Measurements from ENCODE around the gene LCE1B.

Gene LCE1B, protein sequence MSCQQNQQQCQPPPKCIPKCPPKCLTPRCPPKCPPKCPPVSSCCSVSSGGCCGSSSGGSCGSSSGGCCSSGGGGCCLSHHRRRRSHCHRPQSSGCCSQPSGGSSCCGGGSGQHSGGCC

DNA sequence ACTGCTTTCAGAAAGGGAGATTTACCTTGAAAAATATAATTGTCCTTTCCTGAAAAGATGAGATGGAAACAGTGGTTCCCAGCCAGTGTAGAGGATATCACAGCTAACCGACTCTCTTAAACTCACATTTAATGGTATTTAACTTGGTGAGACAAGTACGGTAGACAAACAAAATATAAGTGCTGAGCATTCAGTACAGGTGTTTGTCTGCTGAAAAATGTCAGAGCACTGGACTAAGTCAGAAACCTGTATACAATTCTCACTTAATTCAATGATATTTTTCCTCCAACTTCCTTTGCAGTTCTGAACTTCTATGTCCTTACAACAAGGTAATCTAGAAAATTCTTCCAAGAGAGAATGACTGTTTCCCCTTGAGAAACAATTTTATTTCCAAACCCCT is at the start of gene LCE1B:
Gene LCE1B, plus strand, starts transcription at position 301 of the 400 bp plus-strand sequence. CDS start 476 bp downstream, outside the sequence.
- no peak for DNase-seq

DNA sequence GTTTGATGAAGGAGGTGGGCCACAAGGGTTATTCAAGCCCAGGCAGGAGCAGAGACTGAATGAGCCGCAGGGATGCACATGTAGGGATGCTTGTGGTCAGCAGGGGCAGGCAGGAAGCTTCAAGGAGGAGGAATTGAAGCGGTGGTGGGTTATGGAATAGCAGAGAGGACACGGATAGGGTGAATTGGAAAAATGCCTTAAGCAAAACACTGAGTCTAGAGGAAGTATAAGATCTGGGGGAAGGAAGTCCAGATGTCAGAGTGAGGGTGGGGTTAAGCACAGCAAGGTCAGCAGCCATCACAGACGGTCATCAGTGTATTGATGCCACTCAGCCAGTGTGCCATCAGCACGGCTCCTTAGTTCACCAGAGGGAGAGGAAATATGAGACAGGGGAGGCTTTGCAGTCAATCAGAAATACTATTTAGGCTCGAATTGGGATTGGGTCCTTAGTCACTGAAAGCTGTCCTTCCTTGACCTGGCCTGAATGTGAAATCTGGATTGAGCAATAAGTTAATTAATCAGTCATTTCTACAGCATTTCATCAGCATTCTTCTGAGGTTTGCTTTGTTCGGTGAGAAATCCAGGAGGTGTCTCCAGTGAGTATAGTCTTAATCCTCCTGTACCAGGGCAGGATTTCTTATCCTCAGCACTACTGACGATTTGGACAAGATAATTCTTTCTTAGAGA is 42.8 kb upstream of the LCE1B start:
- DNase-seq, result no peak

DNA sequence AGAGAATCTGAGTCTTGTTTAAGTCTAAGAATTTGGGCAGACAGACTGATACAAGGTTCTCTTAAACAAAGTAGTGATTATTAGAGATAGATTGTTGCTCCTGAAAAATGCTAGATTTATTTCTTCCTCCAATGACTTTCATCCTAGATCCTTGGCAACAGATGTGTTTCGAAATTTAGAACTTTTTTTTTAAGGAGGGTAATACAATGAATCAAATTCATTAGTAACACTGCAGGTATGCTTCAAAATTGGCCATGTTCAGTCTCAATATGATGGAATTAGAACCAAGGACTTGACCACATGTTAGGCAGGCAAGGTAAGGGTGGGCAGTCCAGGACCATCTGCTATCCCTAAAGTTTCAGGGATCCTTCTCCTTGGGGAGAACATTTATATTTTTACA is 41.4 kb upstream of the LCE1B start:
- no peak for DNase-seq

DNA sequence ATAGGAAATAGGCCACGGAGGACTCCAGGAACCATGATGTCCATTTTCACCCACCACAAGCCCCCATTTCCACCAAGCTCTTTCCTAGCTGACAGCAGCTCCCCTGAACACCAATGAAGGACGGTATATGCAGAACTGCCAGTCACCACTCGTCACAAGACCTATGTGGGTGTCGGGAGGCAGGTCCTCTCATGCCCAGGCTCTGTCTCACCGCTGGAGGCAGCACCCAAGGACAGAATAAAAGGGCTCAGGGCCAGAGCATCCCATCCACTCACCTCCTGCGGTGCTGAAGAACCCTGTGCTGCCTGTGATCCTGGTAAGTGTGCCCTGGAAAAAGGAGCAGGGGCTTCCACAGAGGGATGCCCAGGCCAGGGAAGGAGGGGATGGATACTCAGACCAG is 36.9 kb upstream of the LCE1B start, which contains the start of gene LCE1F:
Gene LCE1F, plus strand, starts transcription at position 266 of the 400 bp plus-strand sequence. CDS start 1,232 bp downstream, outside the sequence.
- DNase-seq, result no peak

DNA sequence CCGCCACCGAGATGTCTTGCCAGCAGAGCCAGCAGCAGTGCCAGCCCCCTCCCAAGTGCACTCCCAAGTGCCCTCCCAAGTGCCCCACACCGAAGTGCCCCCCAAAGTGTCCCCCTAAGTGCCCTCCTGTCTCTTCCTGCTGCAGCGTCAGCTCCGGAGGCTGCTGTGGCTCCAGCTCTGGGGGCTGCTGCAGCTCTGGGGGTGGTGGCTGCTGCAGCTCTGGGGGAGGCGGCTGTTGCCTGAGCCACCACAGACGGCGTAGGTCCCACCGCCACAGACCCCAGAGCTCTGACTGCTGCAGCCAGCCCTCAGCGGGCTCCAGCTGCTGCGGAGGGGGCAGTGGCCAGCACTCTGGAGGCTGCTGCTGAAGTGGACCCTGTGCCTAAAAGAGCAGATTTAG is 35.4 kb upstream of the LCE1B start:
- DNase-seq, result no peak

DNA sequence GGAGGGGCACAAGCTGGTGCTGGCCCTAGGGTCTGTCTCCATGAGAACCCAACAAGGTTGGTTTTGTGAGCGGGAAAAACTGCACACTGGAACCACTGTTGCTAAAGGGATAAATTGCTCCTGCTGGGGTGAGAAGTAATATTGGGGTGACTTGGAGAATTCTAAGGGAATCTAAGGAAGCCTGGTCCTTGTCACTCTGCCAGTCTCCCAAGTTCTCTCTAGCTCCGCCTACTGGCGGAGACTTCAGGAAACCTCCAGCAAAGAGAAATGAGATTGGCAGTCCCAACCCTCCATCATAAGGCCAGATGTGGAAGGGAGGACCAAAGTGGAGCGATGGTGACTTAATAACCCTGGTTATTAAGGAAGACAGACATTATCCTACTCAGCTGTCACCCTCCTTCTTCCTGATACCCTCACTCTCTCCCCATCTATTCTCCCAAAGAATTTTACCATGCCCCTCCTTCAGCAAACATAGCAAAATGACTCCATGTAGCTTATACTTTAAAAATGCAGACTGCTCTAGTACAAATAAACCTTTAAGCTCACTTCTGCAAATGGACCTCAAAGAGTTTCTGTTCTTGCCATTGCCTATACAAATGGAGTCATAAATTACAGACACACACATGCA is 34.1 kb upstream of the LCE1B start:
- no peak for DNase-seq

DNA sequence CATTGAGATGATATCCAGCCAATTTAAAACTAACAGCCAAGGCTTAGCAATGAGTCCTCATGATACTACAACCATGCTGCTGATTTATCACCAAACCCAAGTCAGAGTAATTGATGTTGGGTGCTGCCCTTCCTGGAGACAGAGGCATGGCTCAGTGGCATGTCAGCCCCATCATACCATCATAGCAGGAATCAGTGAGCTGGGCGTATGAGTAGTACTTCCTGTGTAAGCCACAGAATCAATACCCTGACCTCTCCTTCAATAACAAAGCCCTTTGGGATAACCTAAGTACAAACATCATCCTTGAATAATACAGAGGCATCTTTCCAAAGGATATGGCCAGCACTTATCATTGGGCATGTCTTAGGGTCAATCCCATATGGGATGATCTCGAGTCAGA is 28.7 kb upstream of the LCE1B start:
- no peak for DNase-seq

DNA sequence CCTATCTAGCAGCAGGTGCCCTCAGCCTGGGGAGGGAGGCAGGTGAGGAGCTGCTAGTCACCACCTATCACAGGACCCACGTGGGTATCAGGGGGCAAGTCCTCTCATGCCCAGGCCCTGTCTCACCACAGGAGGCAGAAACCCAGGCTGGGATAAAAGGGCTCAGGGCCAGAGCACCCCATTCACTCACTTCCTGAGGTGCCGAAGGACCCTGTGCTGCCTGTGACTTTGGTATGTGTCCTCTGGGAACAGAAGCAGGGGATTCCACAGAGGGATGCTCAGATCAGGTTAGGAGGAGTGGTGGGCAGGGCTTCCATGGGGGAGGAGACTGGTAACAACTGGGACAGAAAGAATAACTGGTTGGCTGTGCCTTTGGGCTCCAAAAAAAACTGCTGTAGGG is 25.7 kb upstream of the LCE1B start, which contains the start of gene LCE1E:
Gene LCE1E, plus strand, starts transcription at position 181 of the 400 bp plus-strand sequence. CDS start 1,043 bp downstream, outside the sequence.
- no peak for DNase-seq

DNA sequence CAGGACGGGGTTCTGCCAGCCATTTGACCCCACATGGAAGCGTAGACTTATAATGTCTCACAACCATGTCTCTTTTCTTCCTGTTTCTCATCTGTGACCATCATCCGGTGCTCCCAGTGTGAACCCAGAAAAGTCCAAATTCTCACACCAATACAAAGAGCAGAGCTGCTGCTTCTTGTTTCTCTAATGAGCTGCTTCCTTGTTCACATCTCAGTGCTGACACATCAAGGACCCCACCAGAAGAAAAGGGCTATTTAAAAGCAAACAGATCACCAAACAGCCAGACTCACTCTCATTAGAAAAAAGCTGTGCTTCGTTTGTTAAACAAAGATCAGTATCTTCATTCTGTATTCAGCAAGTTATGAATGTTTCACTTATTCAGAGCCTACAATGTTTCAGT is 16.1 kb upstream of the LCE1B start:
- no peak for DNase-seq

DNA sequence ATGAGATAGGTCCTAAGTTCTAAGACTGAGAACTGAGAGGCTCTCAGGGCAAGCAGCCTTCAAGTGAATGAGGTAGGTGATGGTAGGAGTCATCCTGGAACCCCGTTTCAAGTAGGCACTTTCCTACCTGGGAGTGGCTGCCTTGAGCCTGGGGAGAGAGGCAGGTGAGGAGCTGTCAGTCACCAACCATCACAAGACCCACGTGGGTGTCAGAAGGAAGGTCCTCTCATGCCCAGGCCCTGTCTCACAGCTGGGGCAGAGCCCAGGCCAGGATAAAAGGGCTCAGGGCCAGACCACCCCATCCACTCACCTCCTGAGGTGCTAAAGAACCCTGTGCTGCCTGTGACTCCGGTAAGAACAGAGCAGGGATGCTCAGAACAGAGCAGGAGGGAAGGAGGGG is 15.3 kb upstream of the LCE1B start, which contains the start of gene LCE1D:
Gene LCE1D, plus strand, starts transcription at position 301 of the 400 bp plus-strand sequence. CDS start 1,074 bp downstream, outside the sequence.
- DNase-seq, result no peak

DNA sequence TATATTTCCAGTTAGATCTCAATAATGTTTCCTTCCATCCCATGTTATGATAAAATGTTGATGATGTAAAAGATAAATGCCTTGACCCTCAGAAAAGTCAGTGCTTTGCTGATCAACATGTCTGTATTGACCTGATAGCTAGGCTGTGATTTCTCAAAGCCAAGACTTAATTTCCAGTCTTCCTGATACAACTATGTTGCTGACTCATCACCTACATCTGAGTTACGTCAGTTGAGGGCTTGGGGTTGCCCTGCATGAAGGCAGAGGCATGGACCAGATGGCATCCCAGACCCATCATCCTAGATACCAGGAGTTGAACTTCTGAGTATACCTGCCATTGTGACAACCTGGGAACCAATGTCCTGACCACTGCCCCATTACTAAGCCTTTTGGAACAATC is 10.4 kb upstream of the LCE1B start:
- no peak for DNase-seq

DNA sequence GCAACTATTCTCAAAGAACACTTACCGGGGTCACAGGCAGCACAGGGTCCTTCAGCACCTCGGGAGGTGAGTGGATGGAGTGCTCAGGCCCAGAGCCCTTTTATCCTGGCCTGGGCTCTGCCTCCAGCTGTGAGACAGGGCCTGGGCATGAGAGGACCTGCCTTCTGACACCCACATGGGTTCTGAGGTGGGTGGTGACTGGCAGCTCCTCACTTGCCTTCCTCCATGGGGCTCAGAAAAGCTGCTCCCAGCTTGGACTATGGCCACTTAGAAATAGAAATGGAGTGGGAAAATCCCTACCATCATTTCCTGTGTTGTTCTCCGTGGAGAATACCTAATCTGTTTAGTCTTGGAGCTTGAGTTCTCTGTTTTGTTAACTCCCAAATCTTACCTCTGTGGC is 5.2 kb upstream of the LCE1B start, which contains the start of gene LCE1C:
Gene LCE1C, minus strand, starts transcription at position 76 of the 400 bp plus-strand sequence. CDS start 1,173 bp downstream, outside the sequence.
- DNase-seq, result no peak

DNA sequence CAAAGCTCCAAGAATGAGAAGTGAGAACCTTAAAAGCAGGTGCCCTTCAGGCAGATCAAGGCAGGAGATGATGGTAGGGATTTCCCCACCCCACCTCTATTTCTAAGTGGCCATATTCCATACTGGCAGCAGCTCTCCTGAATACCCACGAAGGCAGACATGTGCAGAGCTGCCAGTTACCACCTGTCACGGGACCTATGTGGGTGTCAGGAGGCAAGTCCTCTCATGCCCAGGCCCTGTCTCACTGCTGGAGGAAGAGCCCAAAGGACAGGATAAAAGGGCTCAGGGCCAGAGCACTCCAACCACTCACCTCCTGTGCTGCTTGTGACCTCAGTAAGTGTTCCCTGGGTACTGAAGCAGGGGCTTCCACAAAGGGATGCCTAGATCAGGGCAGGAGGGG is 721 bp upstream of the LCE1B start:
- no peak for DNase-seq

DNA sequence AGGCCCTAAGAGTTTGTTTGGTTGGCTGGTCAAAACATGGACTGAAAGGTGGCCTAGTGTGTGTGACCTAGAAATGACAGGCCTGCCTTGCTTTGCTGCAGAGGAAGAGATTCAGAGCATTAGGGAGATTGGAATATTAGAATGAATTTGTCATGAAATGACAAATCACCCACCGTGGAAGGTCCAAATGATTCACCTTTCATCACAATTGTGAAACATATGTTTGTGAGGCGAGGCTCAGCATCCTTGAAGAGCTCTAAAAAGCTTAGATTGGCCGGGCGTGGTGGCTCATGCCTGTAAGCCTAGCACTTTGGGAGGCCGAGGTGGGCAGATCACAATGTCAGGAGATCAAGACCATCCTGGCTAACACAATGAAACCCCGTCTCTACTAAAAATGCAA is 5.5 kb downstream of the LCE1B start:
- no peak for DNase-seq

DNA sequence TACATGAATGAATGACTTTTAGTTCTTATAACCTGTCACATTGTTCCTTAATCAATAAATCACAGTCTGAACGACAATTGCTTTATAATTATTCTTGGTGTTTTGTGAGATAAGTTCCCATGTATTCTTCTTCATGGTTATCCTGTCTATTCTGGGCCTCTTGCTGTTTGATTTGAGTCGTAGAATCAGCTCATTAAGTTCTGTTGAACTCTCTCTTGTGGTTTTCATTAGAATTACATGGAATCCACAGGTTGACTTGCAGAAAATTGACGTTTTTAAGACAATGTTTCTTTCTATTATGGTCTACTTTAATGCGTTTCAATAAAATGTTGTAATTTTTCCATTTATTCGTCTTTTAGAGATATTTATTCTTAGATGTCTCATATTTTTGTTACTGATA is 11.5 kb downstream of the LCE1B start:
- DNase-seq, result no peak

DNA sequence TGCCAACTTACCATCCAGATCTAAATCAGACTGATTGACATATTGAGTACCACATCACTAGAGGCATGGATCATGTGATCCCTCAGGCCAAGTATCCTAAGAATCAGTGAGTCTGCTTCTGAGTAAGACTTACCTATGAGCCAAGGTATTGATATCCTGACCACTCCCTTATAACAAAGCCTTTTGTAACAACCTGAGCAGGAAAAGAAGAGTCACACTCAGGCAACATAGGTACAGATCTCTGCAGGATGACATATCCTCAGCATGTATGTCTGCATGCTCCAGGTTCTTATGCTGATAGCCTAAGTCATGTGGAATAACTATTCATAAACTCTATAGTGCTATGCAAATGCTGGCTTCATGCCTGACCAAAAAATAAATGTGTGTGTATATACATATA is 13.2 kb downstream of the LCE1B start:
- DNase-seq, result no peak

DNA sequence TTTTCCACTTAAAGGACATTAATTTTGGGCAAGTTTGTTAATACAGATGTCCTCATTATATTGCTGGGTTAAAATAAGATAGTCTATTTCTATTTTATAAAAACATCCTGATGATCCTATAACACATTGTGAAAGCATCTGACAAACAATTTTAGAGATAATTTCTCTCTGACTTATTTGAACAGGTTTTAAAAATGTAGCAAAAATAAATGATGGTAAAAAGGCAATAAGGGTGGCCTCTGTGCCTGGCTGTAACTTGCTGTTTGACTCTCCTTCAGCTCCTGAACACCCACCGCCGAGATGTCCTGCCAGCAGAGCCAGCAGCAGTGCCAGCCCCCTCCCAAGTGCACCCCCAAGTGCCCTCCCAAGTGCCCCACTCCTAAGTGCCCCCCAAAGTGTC is 15.4 kb downstream of the LCE1B start, which contains the start of gene LCE1A:
Gene LCE1A, plus strand, starts transcription at position 301 of the 400 bp plus-strand sequence. Its CDS starts 0 bp downstream, at position 301.
- DNase-seq, result no peak

DNA sequence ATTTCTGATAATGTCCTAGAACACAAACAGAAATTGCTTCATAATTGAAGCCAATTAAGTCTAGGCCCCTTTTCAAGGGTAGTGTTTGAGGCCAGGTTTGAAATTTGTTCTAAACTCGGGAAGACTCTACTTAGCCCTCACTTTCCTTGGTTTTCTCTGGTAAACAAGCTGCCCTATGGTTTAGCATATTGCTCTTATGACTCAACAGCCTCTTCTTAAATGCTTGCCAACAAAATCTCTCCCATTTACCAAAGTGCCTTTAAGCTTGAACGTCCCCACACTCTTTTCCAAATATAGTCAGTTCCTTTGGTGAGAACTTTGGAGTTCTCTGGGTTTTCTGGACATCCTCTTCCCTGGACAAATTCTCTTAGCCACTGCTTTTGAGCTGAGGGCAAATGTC is 25.1 kb downstream of the LCE1B start:
- DNase-seq, result no peak

DNA sequence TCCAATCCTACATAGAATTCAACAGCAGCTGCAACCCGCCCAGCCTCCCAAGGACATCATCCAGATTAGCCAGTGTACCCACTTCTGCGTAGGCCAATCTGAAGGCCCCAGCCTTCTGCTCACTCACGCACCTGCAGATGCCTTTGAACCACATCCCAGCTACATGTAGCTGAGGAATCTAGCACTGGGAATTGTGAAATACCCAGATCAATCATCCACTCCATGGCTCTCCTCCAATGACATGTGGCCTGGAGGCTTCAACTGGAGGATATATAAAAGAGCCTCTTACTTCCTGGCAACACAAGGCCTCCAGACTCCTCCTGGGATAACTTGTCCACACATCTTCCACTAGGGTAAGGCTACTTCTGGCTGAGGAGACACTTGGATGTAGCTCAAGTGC is 30.8 kb downstream of the LCE1B start, which contains the start of gene LCE6A:
Gene LCE6A, plus strand, starts transcription at position 301 of the 400 bp plus-strand sequence. CDS start 665 bp downstream, outside the sequence.
- no peak for DNase-seq

DNA sequence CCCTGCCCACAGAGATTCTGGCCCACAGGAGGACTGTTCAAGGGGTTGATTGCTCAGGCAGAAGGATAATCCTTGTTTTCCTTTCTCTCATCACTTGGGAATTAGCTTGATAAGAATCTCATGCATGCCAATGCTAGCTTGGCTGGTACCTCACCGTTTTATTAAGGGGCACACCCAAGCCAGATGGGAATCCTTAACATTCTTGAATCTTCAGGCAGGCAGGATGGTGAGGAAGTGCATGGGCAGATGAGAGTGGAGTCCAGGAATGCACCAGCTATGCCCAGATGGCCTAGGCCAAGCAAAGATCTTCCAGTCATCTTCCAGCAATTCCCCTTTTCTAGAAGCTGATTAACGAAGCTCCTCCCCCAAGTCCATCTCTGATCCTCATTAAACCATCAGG is 43.9 kb downstream of the LCE1B start:
- no peak for DNase-seq

DNA sequence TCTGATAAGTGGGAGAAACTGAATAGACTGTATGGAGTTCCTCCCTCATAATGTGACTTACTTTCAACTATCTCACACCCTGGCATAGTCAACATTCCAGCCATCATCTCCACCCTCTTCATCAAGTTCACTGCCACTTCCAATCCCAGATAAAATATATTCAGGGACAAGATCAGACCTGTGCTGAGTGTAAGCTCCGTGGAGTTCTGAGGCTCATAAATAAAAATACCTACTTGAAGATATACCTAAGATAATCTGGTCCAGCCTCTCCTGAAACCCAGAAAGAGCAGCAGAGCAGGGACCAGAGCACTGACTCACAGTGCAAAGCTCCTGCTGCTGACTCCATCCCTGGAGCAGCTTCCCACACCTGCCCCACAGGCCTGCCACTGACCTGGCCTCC is 46.3 kb downstream of the LCE1B start:
- DNase-seq, result no peak

DNA sequence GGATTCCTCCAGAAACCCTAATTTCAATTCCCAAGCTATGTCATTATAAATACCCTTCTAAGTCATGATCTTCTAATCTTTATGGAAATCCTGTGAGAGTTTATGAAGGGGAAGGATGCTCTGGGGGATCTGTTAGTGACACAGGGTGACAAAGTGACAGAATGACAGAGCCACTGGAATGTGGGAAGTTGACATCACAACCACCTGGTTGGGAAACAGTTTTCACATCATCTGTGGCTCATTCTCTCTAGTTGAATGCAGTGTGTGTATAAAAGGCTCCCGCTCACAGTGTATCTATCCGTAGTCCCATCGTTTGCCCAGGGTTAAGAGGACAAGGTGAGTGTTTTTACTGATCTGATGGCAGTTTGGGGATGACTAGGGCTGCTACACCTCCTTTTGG is 47.9 kb downstream of the LCE1B start, which contains the start of gene LCE7A:
Gene LCE7A, plus strand, starts transcription at position 301 of the 400 bp plus-strand sequence. CDS start 702 bp downstream, outside the sequence.
- DNase-seq, result no peak

DNA sequence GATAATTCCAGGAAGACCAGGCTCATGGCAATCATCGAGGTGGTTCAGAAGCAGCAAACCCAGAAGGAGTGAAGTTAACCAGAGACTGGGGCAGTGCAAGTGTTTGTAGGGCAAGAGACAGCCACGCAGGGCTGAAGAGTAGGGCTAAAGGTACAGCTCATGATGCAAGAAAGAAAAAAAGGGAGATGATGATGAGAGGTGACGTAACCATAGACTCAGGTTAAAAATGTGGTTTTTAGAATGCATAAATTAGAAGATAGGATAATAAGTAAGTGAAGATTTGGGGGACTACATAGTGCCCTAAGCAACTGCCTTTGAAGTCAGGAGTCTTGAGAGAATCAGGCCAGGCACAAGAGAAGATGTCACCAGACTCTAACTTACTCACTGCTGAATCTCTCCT is 48.4 kb downstream of the LCE1B start:
- DNase-seq, result no peak

DNA sequence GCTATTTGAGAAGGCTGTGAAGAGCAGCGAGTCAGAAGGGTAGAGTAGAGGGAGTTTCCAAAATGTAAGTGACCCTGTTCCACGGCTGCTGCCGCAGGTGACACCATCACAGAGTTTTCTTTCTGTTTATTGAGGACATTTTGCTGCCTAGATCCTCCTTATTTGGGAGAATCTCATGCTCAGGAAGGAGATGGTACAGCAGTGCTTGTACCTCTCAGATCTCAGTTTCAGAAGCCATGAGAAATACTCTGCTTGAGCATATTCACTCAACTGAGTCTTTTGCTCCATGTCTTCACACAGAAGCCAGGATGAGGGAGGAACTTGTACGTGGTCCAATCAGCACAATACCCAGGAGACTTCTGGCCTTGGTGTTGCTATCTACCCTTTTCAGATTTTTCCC is 49.6 kb downstream of the LCE1B start:
- no peak for DNase-seq

Measured in stimulated activated CD4-positive, alpha-beta T cell treated with anti-CD3 and anti-CD28 coated beads, Interleukin-12 subunit alpha, Interleukin-12 subunit beta, amount 100 ng/mL, for 4 hours (primary cell).